GM23338 (cell line): ENCODE data around the gene RXRA.

Source experiments
- CTCF ChIP-seq, 2 experiments: fragments of 200-600 bp in 1 of 2; sonication (generic) in 1 of 2; conservative IDR thresholded peaks; 2 replicates each; pipeline versions ENCODE4 v1.5.1 to v1.6.1; 2016 to 2017; ENCODE audit warnings: antibody characterized with exemption in 2 of 2, low read depth in 2 of 2, mild to moderate bottlenecking in 2 of 2, moderate library complexity in 1 of 2
- EZH2 ChIP-seq: fragments of 200-600 bp; sonication (generic); IDR thresholded peaks from one replicate; pipeline ENCODE4 v1.8.0; 2017; ENCODE audit warnings: antibody characterized with exemption, mild to moderate bottlenecking, low read depth; ENCODE audit not compliant: unreplicated experiment
- REST ChIP-seq: IDR thresholded peaks from one replicate; pipeline ENCODE4 v1.6.1; 2018; ENCODE audit warnings: antibody characterized with exemption; ENCODE audit not compliant: unreplicated experiment

- TF ChIP-seq CTCF (conservative IDR thresholded peaks at IDR 0.05; ENCODE audit: low read depth in 2 of 2) = peak in 1 of 2 experiments; percentile 54; a peak in 3 of 4 replicates
- no peak for TF ChIP-seq EZH2
- no peak for TF ChIP-seq REST
These were observed 93.4 kb downstream of the RXRA start for GRCh38 chr9:134419684-134420076.
